ENCODE data around the gene ISM1. TPM values are rescaled to one million over a fixed set of nuclear protein-coding genes. Genes with fewer than 3 reads are reported as not detected.
A peak's percentile ranks its signal among the peaks of the same experiment; 100 is the strongest.

Gene ISM1
- total and polyA plus RNA-seq, 2 of the 13 experiments (the other 11 are each of a cell fraction or from before 2014, with no cell fraction given), result 0.40 to 1.4 TPM

DNA sequence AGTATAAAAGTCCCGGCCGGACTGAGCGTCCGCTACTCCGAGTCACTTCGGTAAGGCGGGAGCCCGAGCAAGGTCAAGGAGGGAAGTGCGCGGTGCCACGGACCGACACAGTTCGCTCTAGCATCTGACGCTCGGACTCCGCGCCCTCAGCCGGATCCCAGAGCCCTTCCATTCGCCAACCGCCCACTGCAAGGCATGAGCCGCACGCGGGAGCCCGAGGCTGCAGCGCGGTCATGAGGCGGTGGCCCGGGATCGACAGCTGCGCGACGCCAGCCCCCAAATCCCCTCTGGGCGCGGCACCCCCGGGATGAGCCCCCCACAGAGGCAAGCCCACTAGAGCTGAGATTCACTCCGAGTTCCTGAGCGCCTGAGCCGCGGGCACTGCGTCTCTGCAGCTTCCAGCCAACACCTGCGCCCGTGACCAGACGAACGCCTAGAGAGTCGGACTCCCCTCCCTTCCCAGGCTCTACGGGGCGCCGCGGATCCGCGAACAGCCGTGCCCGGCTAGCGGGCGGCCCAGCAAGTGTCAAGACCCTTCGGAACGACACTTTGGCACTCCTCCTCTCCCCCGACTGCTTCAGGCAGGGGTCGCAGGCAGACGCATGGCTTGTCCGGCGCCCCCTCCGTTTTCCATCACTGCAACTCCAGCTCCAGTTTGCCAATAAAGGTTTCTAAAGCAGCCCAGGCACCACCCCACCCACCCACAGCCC lies 725 bp upstream of the ISM1 start (continued):
- TF ChIP-seq ZNF24 (IDR thresholded peaks at IDR 0.05) (no peak), ZNF431 (CRISPR knock-in tag; IDR thresholded peaks at IDR 0.05; ENCODE audit: borderline replicate concordance, low read depth) (no peak), TAF1 (CRISPR knock-in tag; IDR thresholded peaks at IDR 0.05) (no peak; the same call in 1 of the 2 replicates), TBP (CRISPR knock-in tag; IDR thresholded peaks at IDR 0.05) (no peak), CENPT (CRISPR knock-in tag; IDR thresholded peaks at IDR 0.05; ENCODE audit: low read depth) (peak; percentile 94), ZKSCAN1 (IDR thresholded peaks at IDR 0.05; ENCODE audit: low read length) (no peak), SMARCE1 (IDR thresholded peaks at IDR 0.05; ENCODE audit: borderline replicate concordance) (no peak), ZSCAN31 (CRISPR knock-in tag; IDR thresholded peaks at IDR 0.05; ENCODE audit: low read depth) (peak; percentile 65; the same call in 1 of the 2 replicates), ZNF792 (CRISPR knock-in tag; IDR thresholded peaks at IDR 0.05) (peak; percentile 72), CAMTA2 (CRISPR knock-in tag; IDR thresholded peaks at IDR 0.05; ENCODE audit: borderline replicate concordance) (peak; percentile 88)
- TF ChIP-seq, protein P1, sequence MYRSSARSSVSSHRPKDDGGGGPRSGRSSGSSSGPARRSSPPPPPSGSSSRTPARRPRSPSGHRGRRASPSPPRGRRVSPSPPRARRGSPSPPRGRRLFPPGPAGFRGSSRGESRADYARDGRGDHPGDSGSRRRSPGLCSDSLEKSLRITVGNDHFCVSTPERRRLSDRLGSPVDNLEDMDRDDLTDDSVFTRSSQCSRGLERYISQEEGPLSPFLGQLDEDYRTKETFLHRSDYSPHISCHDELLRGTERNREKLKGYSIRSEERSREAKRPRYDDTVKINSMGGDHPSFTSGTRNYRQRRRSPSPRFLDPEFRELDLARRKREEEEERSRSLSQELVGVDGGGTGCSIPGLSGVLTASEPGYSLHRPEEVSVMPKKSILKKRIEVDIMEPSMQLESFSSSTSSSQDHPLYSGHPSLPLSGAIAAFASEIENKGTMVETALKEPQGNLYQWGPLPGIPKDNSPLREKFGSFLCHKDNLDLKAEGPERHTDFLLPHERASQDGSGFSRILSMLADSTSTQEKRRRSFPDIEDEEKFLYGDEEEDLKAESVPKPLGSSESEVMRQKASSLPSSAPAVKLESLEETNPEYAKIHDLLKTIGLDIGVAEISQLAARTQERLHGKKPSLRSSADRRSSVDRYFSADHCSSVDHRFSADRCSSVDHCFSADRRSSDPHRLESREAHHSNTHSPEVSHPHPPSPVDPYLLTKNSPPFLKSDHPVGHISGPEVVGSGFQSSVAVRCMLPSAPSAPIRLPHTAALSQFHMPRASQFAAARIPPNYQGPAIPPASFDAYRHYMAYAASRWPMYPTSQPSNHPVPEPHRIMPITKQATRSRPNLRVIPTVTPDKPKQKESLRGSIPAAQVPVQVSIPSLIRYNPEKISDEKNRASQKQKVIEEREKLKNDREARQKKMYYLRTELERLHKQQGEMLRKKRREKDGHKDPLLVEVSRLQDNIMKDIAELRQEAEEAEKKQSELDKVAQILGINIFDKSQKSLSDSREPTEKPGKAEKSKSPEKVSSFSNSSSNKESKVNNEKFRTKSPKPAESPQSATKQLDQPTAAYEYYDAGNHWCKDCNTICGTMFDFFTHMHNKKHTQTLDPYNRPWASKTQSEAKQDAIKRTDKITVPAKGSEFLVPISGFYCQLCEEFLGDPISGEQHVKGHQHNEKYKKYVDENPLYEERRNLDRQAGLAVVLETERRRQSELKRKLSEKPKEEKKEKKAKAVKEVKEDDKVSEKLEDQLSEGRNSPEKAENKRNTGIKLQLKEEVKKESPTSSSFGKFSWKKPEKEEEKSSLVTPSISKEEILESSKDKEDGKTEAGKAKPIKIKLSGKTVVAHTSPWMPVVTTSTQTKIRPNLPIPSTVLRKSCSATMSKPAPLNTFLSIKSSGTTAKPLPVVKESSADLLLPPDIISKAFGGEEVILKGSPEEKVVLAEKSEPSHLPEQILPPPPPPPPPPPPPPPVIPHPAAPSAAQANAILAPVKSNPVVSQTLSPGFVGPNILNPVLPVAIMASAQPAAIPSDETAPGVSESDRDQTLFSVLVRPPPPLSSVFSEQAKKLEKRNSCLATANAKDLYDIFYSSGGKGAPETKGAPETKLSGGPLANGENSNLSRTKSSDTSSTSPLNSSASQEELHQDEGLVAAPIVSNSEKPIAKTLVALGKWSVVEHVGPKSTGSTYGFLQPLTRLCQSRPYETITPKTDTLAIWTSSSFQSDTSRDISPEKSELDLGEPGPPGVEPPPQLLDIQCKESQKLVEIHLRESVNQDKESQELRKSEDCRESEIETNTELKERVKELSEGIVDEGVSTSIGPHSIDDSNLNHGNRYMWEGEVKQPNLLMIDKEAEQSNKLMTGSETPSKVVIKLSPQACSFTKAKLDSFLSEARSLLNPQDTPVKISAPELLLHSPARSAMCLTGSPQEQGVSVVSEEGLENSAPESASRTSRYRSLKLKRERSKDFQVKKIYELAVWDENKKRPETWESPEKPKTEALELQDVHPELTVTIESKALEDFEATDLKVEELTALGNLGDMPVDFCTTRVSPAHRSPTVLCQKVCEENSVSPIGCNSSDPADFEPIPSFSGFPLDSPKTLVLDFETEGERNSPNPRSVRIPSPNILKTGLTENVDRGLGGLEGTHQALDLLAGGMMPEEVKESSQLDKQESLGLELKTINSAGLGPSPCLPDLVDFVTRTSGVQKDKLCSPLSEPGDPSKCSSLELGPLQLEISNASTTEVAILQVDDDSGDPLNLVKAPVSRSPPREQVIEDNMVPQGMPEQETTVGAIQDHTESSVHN (CRISPR knock-in tag; IDR thresholded peaks at IDR 0.05), result peak; percentile 83; the same call in 1 of the 2 replicates
- TF ChIP-seq, protein P2, sequence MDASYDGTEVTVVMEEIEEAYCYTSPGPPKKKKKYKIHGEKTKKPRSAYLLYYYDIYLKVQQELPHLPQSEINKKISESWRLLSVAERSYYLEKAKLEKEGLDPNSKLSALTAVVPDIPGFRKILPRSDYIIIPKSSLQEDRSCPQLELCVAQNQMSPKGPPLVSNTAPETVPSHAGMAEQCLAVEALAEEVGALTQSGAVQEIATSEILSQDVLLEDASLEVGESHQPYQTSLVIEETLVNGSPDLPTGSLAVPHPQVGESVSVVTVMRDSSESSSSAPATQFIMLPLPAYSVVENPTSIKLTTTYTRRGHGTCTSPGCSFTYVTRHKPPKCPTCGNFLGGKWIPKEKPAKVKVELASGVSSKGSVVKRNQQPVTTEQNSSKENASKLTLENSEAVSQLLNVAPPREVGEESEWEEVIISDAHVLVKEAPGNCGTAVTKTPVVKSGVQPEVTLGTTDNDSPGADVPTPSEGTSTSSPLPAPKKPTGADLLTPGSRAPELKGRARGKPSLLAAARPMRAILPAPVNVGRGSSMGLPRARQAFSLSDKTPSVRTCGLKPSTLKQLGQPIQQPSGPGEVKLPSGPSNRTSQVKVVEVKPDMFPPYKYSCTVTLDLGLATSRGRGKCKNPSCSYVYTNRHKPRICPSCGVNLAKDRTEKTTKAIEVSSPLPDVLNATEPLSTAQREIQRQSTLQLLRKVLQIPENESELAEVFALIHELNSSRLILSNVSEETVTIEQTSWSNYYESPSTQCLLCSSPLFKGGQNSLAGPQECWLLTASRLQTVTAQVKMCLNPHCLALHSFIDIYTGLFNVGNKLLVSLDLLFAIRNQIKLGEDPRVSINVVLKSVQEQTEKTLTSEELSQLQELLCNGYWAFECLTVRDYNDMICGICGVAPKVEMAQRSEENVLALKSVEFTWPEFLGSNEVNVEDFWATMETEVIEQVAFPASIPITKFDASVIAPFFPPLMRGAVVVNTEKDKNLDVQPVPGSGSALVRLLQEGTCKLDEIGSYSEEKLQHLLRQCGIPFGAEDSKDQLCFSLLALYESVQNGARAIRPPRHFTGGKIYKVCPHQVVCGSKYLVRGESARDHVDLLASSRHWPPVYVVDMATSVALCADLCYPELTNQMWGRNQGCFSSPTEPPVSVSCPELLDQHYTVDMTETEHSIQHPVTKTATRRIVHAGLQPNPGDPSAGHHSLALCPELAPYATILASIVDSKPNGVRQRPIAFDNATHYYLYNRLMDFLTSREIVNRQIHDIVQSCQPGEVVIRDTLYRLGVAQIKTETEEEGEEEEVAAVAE (CRISPR knock-in tag; IDR thresholded peaks at IDR 0.05; ENCODE audit: borderline replicate concordance), result no peak; the same call in 1 of the 2 replicates

Measured in HepG2 (cell line).